MM.1S (cell line): ENCODE data around the gene MYOG.

Experiments
- CTCF ChIP-seq: fragments of 300-600 bp; sonication (generic); IDR thresholded peaks from 2 replicates; pipeline ENCODE4 v1.5.1; 2016; ENCODE audit warnings: antibody characterized with exemption, low read length, mixed read lengths
- EZH2 ChIP-seq: fragments of 300-600 bp; sonication (generic); optimal IDR thresholded peaks from 2 replicates; pipeline ENCODE3; 2017; ENCODE audit warnings: low read depth, mild to moderate bottlenecking, antibody characterized with exemption, low read length, mixed read lengths

- TF ChIP-seq CTCF: no peak
- TF ChIP-seq EZH2: no peak
Observed at GRCh38 chr1:203082231-203082505, 3.6 kb downstream of the MYOG start.
